ENCODE results near the gene NR6A1.

- TF ChIP-seq POLR2A (IDR thresholded peaks at IDR 0.05; ENCODE audit: low read length): no peak
- TF ChIP-seq EP300 (IDR thresholded peaks at IDR 0.05): no peak
- no peak for TF ChIP-seq HDAC2 (IDR thresholded peaks at IDR 0.05)
- TF ChIP-seq CTCF (IDR thresholded peaks at IDR 0.05): no peak
- TF ChIP-seq HEYL (CRISPR knock-in tag; IDR thresholded peaks at IDR 0.05): no peak
- no peak for TF ChIP-seq USF2 (IDR thresholded peaks at IDR 0.05)
- no peak for TF ChIP-seq MAX (IDR thresholded peaks at IDR 0.05)
- TF ChIP-seq REST (IDR thresholded peaks at IDR 0.05): no peak
Observed at GRCh38 chr9:124759327-124759726, 11.8 kb downstream of the NR6A1 start.

Measured in A549 (cell line).